ENCODE data around the gene SAP25.
"Not testable (repeated sequence)": the region's sequence is repeated elsewhere in the genome, so short reads cannot be mapped to it uniquely, and the experiment has no call there.

The SAP25 gene

DNA sequence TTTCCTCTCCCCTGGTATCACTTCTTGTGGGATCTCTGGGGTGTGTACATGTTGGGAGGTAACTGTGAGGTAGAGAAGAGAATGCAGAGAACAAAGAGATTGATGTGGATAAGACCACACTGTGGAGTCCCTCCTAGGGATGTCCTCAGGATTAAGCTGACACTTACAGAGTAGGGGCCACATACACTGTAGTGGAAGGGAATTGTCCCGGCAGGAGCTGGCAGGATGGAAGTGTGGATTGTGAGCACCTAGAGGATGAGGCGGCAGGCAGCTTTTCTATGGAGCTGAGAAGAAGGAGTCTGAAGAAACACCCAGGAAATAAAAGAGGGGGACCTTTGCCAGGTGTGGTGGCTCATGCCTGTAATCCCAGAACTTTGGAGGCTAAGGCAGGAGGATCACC lies 21.2 kb downstream of the SAP25 start:
- no peak for DNase-seq (ENCODE audit: low spot score in 2 of 2)
- H3K36me3 ChIP-seq (replicated peaks) = peaks cover 18% of the 10 kb centered on the region
- H3K4me3 ChIP-seq = no peak overlapping the region
- no peaks in the 10 kb centered on the region for H3K9me3 ChIP-seq
- H3K27me3 ChIP-seq (ENCODE audit: low read depth) = no peaks in the 10 kb centered on the region
- in situ Hi-C loops (cut with MboI; ENCODE audit: low sequenced_read_pairs) = no loop called here
- no peaks in the 10 kb centered on the region for H3K4me1 ChIP-seq

DNA sequence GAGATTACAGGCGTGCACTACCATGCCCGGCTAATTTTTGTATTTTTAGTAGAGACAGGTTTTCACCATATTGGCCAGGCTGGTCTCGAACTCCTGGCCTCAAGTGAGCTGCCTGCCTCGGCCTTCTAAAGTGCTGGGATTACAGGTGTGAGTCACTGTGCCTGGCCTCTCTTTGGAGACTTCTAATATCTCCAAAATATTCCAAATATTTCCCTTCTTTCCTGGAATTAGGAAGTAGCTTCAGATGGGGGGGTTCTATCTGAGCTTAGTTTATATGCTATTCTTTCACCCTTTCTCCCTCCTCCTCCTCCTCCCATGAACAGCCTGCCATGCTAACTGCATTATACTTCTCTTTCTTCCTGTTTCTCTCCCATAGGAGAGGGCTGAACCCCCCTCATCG lies 25.3 kb downstream of the SAP25 start:
- H3K9me3 ChIP-seq; H3K4me1 ChIP-seq; DNase-seq (ENCODE audit: low spot score in 2 of 2); in situ Hi-C loops (cut with MboI; ENCODE audit: low sequenced_read_pairs); H3K4me3 ChIP-seq; H3K36me3 ChIP-seq (replicated peaks); H3K27me3 ChIP-seq (ENCODE audit: low read depth): not testable (repeated sequence)

DNA sequence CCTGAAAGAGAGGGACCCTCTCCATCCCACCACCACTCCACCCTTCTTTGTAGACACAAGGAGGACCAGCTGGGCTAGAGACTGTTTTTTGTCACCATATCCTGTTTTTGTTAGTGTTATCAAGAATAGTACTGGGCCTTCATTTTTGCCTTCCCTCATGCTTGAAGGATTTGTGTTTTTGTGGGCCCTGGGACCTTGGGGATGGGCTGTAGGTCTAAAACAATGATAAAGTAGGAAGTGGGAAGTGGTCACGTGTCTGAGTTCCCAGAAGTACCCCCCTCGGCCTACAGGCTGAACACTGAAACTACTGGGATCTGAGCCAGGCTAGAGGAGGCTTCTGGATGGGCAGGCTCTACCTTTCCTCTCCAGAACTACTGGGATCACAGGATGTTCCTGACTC lies 25.8 kb downstream of the SAP25 start:
- Histone ChIP-seq H3K9me3 (no peaks in the 10 kb centered on the region), H3K36me3 (replicated peaks) (peaks cover 8% of the 10 kb centered on the region), H3K27me3 (ENCODE audit: low read depth) (no peaks in the 10 kb centered on the region), H3K4me1 (peaks cover 8% of the 10 kb centered on the region), H3K4me3 (no peak overlapping the region)
- no peak for DNase-seq (ENCODE audit: low spot score in 2 of 2)
- in situ Hi-C loops (cut with MboI; ENCODE audit: low sequenced_read_pairs) = no loop called here

DNA sequence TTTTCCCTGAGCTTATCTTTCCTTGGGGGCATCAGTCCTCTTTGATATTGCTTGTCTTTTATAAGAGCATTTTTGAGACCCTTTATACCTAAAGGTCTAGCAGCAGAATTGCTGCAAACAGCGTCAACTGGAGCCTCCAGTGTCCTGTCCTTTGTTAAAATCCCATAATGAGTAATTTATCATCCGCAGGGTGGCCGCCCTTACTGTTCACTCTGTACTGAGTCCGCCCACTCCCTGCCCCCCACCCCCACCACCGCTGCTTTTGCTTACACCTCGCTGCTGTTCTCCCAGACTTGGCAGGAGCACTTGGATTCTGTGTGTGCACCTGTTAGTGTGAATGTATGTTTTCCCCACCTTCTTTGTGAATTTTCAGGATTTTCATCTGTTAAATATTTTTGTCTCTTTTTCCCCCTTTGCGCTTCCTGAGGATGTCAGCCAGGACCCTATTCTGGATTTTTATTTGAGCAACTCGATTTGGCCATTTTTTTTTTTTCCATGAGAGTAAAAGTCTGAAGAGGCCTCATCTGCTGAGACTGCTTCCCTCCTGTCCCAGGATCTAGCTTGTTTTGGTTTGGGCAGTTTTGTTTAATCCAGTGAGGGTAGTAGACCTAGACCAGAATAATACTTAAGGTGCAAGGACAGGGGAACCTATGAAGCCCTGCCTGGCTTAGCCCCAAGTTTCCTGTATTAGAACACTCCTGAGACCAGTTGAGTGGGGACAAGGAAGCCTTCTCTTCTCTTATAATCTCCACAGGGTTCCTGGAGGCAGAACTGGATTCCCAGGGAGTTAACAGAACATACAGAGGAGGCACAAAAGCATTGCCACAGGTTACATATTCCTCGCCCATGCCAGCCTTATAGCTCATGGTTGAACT lies 26.5 kb downstream of the SAP25 start:
- H3K4me3 ChIP-seq = no peak overlapping the region
- H3K36me3 ChIP-seq (replicated peaks) = peaks cover 8% of the 10 kb centered on the region
- DNase-seq (ENCODE audit: low spot score in 2 of 2) = no peak
- no peaks in the 10 kb centered on the region for H3K9me3 ChIP-seq
- H3K27me3 ChIP-seq (ENCODE audit: low read depth) = no peaks in the 10 kb centered on the region
- peaks cover 11% of the 10 kb centered on the region for H3K4me1 ChIP-seq
- in situ Hi-C loops (cut with MboI; ENCODE audit: low sequenced_read_pairs) = no loop called here

DNA sequence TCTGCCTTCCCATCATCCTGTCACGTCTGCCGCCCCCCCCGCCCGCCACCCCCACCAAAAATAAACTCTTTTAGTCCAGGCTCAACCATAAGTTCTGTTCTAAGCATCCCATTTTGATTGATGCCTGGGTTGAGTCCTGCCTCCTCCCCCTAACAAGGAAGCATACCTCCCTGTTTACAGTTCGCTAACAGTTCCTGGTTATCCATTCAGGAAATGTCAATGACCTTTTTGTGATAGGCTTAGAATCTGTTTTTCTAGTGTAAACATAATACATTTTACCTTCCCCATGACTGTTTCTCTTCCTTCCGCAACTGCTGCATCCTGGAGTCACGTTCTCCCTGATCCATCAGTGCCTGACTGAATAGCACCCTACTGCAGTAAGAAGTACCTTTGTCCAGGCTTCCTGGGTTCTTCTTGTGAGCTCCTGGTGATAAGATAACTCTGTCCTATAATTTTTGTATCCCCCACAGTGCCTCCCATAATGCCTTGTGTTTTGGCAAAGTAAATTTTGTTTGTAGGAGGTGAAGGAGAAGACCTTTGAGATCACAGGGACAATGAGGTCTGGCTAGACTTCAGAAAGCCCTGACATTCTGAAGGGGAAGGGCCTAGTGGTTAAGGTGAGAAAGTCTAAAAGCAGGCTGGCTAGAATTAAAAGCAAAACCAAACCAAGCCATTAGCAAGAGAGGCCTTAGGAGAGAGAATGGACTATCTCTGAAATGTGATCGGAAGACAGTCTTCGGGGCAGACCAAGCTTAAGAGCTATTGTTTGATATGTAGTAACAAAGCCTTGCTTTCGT lies 27.4 kb downstream of the SAP25 start:
- H3K4me1 ChIP-seq = peaks cover 15% of the 10 kb centered on the region
- no peak for DNase-seq (ENCODE audit: low spot score in 2 of 2)

DNA sequence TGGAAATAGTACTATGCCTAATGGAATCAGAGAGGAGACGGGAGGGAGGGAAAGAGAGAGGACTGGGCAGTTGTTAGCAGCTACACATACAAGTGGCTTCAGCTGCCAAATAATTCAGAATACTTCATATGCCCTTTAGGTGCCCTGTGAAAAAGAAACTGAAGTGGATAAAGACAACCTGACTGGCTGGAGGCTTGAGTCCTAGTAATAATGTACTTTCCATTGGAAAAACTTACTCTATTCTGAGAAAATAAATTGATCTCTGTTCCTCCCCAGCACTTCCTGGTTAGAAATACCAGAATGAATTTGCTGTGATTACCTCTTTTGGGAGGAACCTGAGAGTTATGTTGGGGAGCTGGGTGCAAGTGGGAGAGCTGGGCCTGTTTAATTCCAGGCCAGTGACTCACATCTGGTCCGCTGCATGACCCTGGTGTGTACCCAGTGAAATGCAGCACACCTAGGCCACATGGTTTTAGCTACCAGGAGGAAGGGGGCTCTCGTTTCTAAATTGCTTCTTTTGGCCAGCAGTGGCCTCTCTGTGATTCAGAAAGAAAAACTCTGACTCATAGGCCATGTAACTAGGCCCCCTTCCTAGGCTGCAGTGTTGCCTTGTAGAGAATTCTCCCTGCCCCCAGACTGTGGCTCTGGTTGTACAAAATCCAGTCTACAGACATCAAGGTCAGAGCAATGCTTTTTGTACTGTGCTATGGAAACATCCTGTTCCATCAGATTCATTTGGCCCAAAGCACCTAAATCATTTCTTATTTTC lies 28.2 kb downstream of the SAP25 start:
- in situ Hi-C loops (cut with MboI; ENCODE audit: low sequenced_read_pairs) = no loop called here
- H3K4me3 ChIP-seq = no peak overlapping the region
- peaks cover 7% of the 10 kb centered on the region for H3K36me3 ChIP-seq (replicated peaks)
- no peaks in the 10 kb centered on the region for H3K9me3 ChIP-seq
- peaks cover 15% of the 10 kb centered on the region for H3K4me1 ChIP-seq
- no peaks in the 10 kb centered on the region for H3K27me3 ChIP-seq (ENCODE audit: low read depth)
- DNase-seq (ENCODE audit: low spot score in 2 of 2) = no peak

More for the DNA sequence above, 27.4 kb downstream of the SAP25 start:
- Histone ChIP-seq H3K4me3 (no peak overlapping the region), H3K27me3 (ENCODE audit: low read depth) (no peaks in the 10 kb centered on the region), H3K36me3 (replicated peaks) (peaks cover 8% of the 10 kb centered on the region), H3K9me3 (no peaks in the 10 kb centered on the region)
- in situ Hi-C loops (cut with MboI; ENCODE audit: low sequenced_read_pairs) = no loop called here

DNA sequence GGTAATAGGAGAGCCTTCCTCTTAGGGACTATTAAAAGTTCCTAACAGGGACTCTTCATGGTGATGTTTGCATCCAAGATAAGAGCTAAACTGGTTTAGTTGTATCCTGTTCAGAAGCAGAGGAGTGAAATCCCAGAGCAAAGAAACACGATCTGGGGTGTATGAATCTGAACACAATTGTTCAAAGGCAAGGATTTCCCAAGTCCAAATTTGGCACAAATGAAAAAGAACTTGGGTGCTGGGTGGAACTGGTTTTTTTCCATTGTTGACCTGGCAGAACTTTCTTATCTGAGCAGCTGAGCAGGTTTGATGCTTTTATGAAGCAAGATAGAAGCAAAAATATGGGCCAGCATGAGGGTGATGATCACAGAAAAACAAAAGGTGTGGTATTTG lies 28.7 kb downstream of the SAP25 start:
- Histone ChIP-seq H3K4me3 (no peak overlapping the region), H3K4me1 (peaks cover 20% of the 10 kb centered on the region), H3K36me3 (replicated peaks) (peaks cover 4% of the 10 kb centered on the region), H3K27me3 (ENCODE audit: low read depth) (no peaks in the 10 kb centered on the region), H3K9me3 (no peaks in the 10 kb centered on the region)
- DNase-seq (ENCODE audit: low spot score in 2 of 2) = no peak
- in situ Hi-C loops (cut with MboI; ENCODE audit: low sequenced_read_pairs) = no loop called here

DNA sequence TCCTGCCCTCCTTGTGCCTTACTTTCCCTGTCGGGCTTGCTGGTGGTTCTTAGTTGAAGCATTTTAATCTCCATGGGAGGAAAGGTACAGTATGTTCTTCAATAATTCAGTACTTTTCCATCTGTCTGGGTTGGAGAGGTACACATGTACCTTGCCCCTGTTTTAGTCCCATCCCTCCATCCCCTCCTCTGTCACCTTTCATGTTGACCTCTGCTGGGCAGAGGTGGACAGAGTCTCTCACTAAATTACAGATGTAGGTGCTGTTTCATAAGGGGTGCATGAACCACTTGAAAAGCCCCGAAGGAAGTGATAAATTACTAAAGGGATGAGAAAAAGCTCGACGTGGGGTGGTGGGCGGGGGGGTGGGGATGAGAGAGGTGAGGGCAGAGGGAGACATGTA lies 29.3 kb downstream of the SAP25 start:
- Histone ChIP-seq H3K36me3 (replicated peaks) (peaks cover 4% of the 10 kb centered on the region), H3K4me3 (no peak overlapping the region), H3K9me3 (no peaks in the 10 kb centered on the region), H3K27me3 (ENCODE audit: low read depth) (no peaks in the 10 kb centered on the region), H3K4me1 (peaks cover 20% of the 10 kb centered on the region)
- DNase-seq (ENCODE audit: low spot score in 2 of 2) = no peak
- in situ Hi-C loops (cut with MboI; ENCODE audit: low sequenced_read_pairs) = no loop called here

DNA sequence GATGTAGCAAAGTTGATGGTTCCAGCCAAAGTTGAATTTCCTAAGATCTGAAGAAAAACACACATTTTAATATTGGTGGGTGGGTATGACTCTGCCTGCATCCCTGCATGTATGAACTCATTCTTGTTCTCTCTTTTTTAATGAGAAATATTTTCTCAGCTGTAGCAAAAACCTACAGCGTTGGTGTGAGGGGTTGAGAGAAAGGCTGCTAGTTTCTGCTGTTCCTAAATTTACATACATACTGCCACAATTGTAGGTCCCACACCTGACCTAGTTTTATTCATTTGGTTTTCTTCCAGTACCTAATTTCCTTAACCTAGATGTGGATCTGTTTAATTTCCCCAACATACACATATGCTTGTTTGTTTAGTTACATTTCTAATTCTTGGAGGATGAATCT lies 30.1 kb downstream of the SAP25 start:
- in situ Hi-C loops (cut with MboI; ENCODE audit: low sequenced_read_pairs) = no loop called here
- H3K4me1 ChIP-seq = peaks cover 20% of the 10 kb centered on the region
- DNase-seq (ENCODE audit: low spot score in 2 of 2) = no peak

DNA sequence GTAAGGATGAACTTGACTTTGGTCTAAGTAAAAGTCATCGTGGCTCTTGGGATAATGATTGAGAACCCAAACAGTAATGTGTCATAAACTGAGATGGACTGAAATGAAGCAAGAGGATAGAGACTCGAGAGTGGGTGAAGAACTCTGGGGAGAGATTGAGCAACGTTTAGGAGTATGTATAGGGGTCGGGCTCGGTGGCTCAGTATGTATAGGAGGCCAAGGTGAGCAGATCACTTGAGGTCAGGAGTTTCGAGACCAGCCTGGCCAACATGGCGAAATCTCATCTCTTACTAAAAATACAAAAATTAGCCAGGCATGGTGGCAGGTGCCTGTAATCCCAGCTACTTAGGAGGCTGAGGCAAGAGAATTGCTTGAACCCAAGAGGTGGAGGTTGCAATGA lies 32.4 kb downstream of the SAP25 start:
- in situ Hi-C loops (cut with MboI; ENCODE audit: low sequenced_read_pairs); H3K9me3 ChIP-seq; H3K4me3 ChIP-seq; H3K27me3 ChIP-seq (ENCODE audit: low read depth); H3K36me3 ChIP-seq (replicated peaks); DNase-seq (ENCODE audit: low spot score in 2 of 2): not testable (repeated sequence)
- H3K4me1 ChIP-seq = peaks cover 19% of the 10 kb centered on the region

More for the DNA sequence above, 30.1 kb downstream of the SAP25 start:
- Histone ChIP-seq H3K4me3 (no peak overlapping the region), H3K36me3 (replicated peaks) (no peaks in the 10 kb centered on the region; the same call in 1 of the 2 replicates), H3K9me3 (no peaks in the 10 kb centered on the region), H3K27me3 (ENCODE audit: low read depth) (no peaks in the 10 kb centered on the region)

DNA sequence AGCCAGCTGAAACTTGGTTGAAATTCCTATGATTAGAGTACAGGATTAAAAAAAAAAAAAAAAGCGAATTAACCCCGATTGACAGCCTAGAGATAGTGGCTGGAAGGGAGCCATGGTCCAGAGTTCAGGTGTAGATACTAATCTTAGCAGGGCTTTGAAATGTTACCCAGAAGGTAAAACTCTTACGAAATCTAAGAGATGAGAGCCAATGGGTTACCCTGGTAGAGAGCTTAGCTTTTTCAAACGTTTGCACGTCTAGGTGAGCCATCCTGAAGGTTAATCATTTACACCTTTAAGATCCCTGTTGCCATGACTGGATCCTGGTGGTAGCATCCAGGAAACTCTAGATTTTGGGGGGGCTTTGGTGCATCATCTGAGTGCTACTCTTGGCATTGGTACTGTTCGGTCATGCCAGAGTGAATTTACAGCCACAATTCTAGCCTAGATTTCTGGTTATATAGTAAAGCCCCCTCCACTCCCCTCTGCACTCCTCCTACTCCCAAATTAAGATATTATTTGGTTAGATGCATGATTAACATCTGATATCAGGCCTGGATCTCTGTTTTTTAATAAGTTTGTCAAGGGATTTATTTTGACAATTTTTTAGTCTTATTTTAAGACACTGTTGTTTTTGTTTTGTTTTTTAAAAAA lies 33.5 kb downstream of the SAP25 start:
- Histone ChIP-seq H3K27me3 (ENCODE audit: low read depth) (no peaks in the 10 kb centered on the region), H3K4me1 (peaks cover 18% of the 10 kb centered on the region), H3K36me3 (replicated peaks) (no peaks in the 10 kb centered on the region; the same call in 1 of the 2 replicates), H3K9me3 (no peaks in the 10 kb centered on the region), H3K4me3 (peak overlapping the region; percentile 58)
- DNase-seq (ENCODE audit: low spot score in 2 of 2) = no peak
- in situ Hi-C loops (cut with MboI; ENCODE audit: low sequenced_read_pairs) = no loop called here

DNA sequence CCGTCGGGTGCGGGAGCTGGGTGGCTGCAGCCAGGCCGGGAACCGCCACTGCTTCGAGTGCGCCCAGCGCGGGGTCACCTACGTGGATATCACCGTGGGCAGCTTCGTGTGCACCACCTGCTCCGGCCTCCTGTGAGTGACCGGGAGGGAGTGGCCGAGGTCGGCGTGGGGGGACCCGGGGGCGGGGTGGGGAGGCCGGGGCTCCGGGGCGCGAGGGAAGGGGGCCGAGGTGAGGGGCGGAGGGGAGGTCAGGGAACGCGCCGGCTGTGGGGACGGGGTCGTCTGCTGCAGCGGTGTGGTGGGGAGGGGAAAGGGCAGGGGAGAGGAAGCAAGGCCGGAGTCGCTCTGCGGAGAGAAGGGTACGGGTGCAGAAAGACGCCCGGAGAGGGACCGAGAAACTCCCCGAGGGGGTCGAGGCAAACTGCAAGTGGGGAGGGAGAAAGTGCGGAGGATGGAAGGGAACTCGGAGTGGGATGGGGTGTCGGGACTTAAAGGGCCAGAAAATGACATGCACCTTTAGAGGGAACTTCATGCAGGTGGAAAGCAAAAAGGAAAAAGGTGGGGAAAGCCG lies 34.2 kb downstream of the SAP25 start:
- Histone ChIP-seq H3K27me3 (ENCODE audit: low read depth) (no peaks in the 10 kb centered on the region), H3K9me3 (no peaks in the 10 kb centered on the region), H3K4me3 (peak overlapping the region; percentile 58), H3K4me1 (peaks cover 18% of the 10 kb centered on the region), H3K36me3 (replicated peaks) (no peaks in the 10 kb centered on the region; the same call in 1 of the 2 replicates)
- in situ Hi-C loops (cut with MboI; ENCODE audit: low sequenced_read_pairs) = no loop called here
- peak in 1 of 2 experiments; percentile 24 for DNase-seq (ENCODE audit: low spot score in 2 of 2)
